ENCODE results near the gene DOCK1. TPM values are rescaled to one million over a fixed set of nuclear protein-coding genes. Genes with fewer than 3 reads are reported as not detected.

The DOCK1 gene
- total RNA-seq, 4 donors from 2014 or later: 41.1 to 62.4 (median 53.2) TPM

GRCh38 chr10:127308031-127308430, 402.8 kb downstream of the DOCK1 start:
- TF ChIP-seq CTCF (IDR thresholded peaks at IDR 0.05; ENCODE audit: low read depth): no peak

GRCh38 chr10:127310430-127310829, 405.2 kb downstream of the DOCK1 start:
- no peak for TF ChIP-seq CTCF (IDR thresholded peaks at IDR 0.05; ENCODE audit: low read depth)

GRCh38 chr10:127310923-127311322, 405.7 kb downstream of the DOCK1 start:
- TF ChIP-seq CTCF (IDR thresholded peaks at IDR 0.05; ENCODE audit: low read depth): no peak

GRCh38 chr10:127313996-127314700, 408.9 kb downstream of the DOCK1 start:
- TF ChIP-seq CTCF (IDR thresholded peaks at IDR 0.05; ENCODE audit: low read depth): no peak

DNA sequence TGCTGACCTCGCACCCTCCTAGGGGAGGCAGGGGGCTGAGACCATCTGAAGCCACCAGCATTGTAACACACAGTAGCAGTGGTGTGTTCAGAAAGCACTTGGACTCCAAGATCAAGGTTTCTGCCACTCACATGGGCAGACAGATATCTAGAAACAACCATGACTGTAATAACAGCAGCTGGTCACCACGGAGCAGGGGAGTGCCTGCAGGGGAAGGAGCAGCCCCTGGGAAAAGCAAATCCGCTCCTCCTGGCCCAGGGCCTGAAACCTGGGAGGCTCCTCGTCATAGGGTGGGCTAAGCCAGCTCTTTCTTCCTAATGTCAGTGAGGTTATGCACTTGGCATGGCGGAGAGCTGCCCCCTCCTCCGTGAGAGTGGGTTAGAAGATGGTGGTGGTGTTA, 409.6 kb downstream of the DOCK1 start:
- TF ChIP-seq CTCF (IDR thresholded peaks at IDR 0.05; ENCODE audit: low read depth): no peak

- no peak for TF ChIP-seq CTCF (IDR thresholded peaks at IDR 0.05; ENCODE audit: low read depth)
These were observed 410.7 kb downstream of the DOCK1 start for GRCh38 chr10:127315888-127316287.

DNA sequence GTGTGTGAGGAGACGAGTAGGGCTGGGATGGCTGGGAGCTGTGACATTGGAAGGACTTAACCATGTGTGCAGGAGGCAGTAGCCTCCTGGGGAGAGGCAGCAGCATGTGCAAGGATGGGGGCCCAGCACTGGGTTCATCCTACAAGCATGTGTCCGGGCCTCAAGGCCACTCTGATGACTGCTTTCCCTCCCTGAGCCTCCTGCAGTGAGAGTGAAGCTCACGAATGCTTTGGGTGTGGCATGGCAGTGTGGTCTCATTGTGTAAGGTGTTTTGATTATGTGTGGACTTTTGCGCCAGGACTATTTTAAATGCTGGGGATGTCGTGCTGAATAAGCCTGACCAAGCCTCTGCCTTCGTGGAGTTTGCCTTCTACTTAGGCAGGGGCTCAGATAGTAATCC, 413.2 kb downstream of the DOCK1 start:
- TF ChIP-seq CTCF (IDR thresholded peaks at IDR 0.05; ENCODE audit: low read depth): no peak
